ENCODE results near the gene STAT3.

- TF ChIP-seq CTCF (IDR thresholded peaks at IDR 0.05) (no peak), POLR2A (IDR thresholded peaks at IDR 0.05) (no peak)
Measured at GRCh38 chr17:42275527-42276358, 112.5 kb downstream of the STAT3 start.
